ENCODE results near the gene AFG3L2.
A peak's percentile ranks its signal among the peaks of the same experiment; 100 is the strongest.

DNA sequence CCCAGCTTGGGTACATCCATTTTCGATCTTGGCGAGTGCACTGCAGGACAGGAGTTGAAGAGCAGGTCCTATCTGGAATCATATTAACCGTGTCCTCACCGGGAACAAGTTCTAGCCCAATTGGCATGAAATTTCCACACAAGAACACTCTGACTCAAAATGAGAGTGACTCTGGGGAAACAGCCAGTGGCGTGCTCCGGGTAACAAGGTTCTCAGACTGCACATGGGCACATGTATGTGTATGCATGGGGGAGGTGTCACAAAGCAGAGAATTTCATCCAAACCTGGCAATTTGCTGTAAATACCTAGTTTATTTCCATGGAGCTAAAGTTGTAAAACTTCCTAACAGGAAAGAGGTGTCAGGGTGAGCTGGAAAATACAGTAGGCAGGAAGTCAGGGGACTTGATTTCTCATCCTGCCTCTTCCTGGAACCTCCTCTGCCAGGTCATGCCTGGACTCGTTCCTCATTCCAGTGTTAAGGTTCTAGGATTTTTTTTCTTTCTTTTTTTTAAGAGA lies 67.3 kb downstream of the AFG3L2 start:
- TF ChIP-seq POLR2AphosphoS5 (IDR thresholded peaks at IDR 0.05; ENCODE audit: borderline replicate concordance, low read depth, low read length) (0 out of 2 replicates have a peak, but pooled peaks have one; percentile 17), EZH2 (IDR thresholded peaks at IDR 0.05) (no peak), FOXP2 (optimal IDR thresholded peaks at IDR 0.05; ENCODE audit: control extremely low read depth, extremely low read length, insufficient read depth) (no peak)

All from SK-N-MC (cell line).